Right lobe of liver (tissue), 6 donors: ENCODE results near the gene SLC30A1. TPM values are rescaled to one million over a fixed set of nuclear protein-coding genes. Genes with fewer than 3 reads are reported as not detected.

Experiments
- ATAC-seq, 4 donors: fragments of 200-7000 bp; cut with Tn5 transposase; one replicate each; pipeline ENCODE4 v1.9.1; 2020; ENCODE audit warnings: mild to moderate bottlenecking in 4 of 4, moderate library complexity in 4 of 4
- DNase-seq, 3 donors: peaks; one replicate each; pipeline ENCODE4 v3.0.0-alpha.2; 2020
- H3K27ac ChIP-seq, 3 donors: fragments of 200-600 bp; one replicate each; pipeline ENCODE4 v1.8.0; 2022
- H3K27me3 ChIP-seq, 2 donors: fragments of 200-600 bp; one replicate each; pipeline ENCODE4 v1.8.0; 2022
- H3K36me3 ChIP-seq, 4 donors: fragments of 200-600 bp; sonication (generic) in 1 of 4; one replicate each; pipeline versions ENCODE4 v1.5.1 to v1.8.0; 2017 to 2022; ENCODE audit warnings: control low read depth in 1 of 4
- H3K4me1 ChIP-seq, 4 donors: fragments of 200-600 bp; sonication (generic) in 1 of 4; one replicate each; pipeline versions ENCODE4 v1.5.1 to v1.8.0; 2017 to 2022; ENCODE audit warnings: control low read depth in 1 of 4
- H3K4me3 ChIP-seq, 3 donors: fragments of 200-600 bp; one replicate each; pipeline ENCODE4 v1.8.0; 2022
- H3K9me3 ChIP-seq, 4 donors: fragments of 200-600 bp; sonication (generic) in 1 of 4; one replicate each; pipeline versions ENCODE4 v1.5.1 to v1.8.0; 2017 to 2022; ENCODE audit warnings: control low read depth in 1 of 4
- POLR2A ChIP-seq: fragments of 450-650 bp; IDR thresholded peaks from one replicate; pipeline ENCODE4 v1.6.1; 2017; ENCODE audit warnings: antibody characterized with exemption, mild to moderate bottlenecking
- WGBS: methylation state at CpG from one replicate; pipeline ENCODE4 v1.1.6; 2018; ENCODE audit warnings: low coverage, low lambda C conversion rate; ENCODE audit not compliant: insufficient coverage; ENCODE audit errors: missing lambda C conversion rate; 5-methylcytosine and 5-hydroxymethylcytosine counted together
- intact Hi-C, 2 donors: fragments of 100-400 bp; cut with DNase I; formaldehyde crosslinking; loops; one replicate each; pipeline versions ENCODE4 v1.11.2 to v1.14.1; 2022
- total RNA-seq, 6 experiments: library from RNA; depleted of rRNA in 2 of 6; stranded (reverse); fragments of >200 nt in 2 of 6; fragmentation: NEBNext Ultra II Directional in 3 of 6; extraction: Animal tissue kit (Norgen Biotek cat#: 25700) in 3 of 6; gene quantifications; one replicate each; pipeline versions ENCODE4 v1.1.0 to v1.2.4, GENCODE V29; 2016 to 2023
- TF ChIP-seq, protein P1 (sequence below), 4 donors: fragments of 200-600 bp in 3 of 4; fragments of 450-650 bp in 1 of 4; IDR thresholded peaks; one replicate each; pipeline versions ENCODE4 v1.5.1 to v1.8.0; 2016 to 2022; ENCODE audit warnings: antibody characterized with exemption in 4 of 4, mild to moderate bottlenecking in 2 of 4
- donor health status: DM: no; HTN: yes; CAD: no.
- donor health status: DM: no; HTN: no; CAD: no.
- donor health status: DM: no; HTN: no; CAD: no.
- donor health status: DM: no; HTN: yes; CAD: no.
- donor health status: DM: no; HTN: yes; CAD: no.

Gene SLC30A1
- total RNA-seq, 6 experiments from 2014 or later, result 23.2 to 72.9 (median 48.2) TPM

DNA sequence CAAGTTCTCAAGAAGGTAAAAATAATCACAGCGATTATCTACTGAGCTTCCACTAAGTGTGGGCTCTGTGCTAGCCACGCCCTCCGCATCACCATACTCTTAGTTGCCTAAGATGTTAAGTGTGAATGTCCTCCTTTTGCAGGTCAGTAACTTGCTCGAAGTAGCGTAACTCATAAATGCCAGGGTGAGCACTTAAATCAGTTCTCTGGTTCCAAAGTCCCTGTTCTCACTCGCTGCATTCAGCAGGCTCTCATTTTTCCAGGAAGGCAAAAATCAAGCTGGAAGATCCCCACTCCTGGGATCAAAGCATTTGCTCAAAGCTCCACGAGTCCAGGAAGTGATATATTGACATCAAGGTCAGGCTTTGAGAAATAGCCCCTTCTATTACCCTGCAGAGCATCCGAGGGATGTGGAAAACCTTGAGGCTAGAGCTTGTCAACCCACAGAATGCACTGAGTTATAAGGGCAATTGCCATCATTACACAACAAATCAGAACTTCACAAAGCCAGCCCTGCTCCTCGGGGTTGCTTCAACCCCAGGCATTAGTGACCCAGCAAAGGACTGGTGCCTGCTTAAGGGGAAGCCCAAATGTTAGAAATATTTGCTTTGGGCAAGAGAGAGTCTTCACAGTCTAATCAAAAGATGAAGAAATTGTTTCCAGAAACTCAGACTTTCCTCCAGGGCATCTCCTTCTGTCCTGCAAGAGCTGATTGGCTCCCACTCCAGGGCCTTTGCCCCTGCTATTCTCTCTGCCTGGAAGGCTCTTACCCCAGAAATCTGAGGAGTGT is 19.5 kb downstream of the SLC30A1 start:
- Histone ChIP-seq H3K27me3 (no peaks in the 10 kb centered on the region), H3K9me3 (no peaks in the 10 kb centered on the region), H3K36me3 (no peaks in the 10 kb centered on the region), H3K4me1 (no peaks in the 10 kb centered on the region), H3K27ac (no peak overlapping the region), H3K4me3 (no peak overlapping the region)
- DNase-seq (no peak), ATAC-seq (no peak)
- 62% methylated on average over 8 of the region's 9 CpGs for WGBS
- no peak for TF ChIP-seq POLR2A
- TF ChIP-seq, protein P1, sequence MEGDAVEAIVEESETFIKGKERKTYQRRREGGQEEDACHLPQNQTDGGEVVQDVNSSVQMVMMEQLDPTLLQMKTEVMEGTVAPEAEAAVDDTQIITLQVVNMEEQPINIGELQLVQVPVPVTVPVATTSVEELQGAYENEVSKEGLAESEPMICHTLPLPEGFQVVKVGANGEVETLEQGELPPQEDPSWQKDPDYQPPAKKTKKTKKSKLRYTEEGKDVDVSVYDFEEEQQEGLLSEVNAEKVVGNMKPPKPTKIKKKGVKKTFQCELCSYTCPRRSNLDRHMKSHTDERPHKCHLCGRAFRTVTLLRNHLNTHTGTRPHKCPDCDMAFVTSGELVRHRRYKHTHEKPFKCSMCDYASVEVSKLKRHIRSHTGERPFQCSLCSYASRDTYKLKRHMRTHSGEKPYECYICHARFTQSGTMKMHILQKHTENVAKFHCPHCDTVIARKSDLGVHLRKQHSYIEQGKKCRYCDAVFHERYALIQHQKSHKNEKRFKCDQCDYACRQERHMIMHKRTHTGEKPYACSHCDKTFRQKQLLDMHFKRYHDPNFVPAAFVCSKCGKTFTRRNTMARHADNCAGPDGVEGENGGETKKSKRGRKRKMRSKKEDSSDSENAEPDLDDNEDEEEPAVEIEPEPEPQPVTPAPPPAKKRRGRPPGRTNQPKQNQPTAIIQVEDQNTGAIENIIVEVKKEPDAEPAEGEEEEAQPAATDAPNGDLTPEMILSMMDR (IDR thresholded peaks at IDR 0.05), result no peak
- intact Hi-C loops, result no loop called here

DNA sequence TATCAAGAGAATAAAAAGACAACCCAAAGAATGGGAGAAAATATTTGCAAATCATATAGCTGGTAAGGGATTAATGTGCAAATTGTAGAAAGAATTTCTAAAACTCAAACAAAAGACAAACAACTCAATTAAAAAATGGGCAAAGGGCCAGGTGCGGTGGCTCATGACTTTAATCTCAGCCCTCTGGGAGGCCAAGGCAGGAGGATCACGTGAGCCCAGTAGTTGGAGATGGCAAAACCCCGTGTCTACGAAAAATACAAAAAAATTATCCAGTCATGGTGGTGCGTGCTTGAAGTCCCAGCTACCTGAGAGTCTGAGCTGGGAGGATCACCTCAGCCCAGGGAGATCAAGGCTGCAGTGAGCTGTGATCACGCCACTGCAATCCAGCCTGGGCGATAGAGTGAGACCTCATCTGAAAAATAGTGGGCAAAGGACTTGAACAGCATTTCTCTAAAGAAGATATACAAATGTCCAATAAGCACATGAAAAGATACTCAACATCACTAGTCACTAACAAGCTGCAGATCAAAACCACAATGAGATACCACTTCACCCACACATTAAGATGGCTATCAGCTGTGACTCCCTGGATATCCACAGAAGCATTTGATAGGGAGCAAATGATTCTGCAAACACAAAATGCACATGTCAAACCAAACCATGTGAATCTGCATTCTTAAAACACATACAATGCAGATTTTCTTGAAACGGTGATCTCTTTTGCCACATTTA is 20.9 kb downstream of the SLC30A1 start:
- Histone ChIP-seq H3K27me3 (no peaks in the 10 kb centered on the region), H3K27ac (no peak overlapping the region), H3K9me3 (no peaks in the 10 kb centered on the region), H3K4me1 (no peaks in the 10 kb centered on the region), H3K4me3 (no peak overlapping the region), H3K36me3 (no peaks in the 10 kb centered on the region)
- intact Hi-C loops, result no loop called here
- TF ChIP-seq, protein P1 (IDR thresholded peaks at IDR 0.05), result no peak
- no peak for TF ChIP-seq POLR2A
- ATAC-seq, result no peak
- WGBS, result 81% methylated on average over 7 of the region's 8 CpGs
- no peak for DNase-seq

DNA sequence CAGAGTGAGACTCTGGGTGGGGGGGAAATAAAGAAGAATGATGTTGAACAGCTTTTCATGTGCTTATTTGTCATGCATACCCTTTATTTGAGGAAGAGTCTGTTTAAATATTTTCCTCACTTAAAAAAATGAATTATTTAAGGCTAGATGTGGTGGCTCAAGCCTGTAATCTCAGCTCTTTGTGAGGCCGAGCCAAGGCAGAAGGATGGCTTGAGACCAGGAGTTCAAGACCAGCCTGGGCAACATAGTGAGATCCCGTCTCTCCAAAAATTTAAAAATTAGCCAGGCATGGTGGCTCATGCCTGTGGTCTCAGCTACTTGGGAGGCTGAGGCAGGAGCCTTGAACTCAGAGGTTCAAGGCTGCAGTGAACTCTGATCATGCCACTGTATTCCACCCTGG is 25.4 kb downstream of the SLC30A1 start:
- intact Hi-C loops, result no loop called here
- ATAC-seq, result no peak
- WGBS, result 100% methylated on average over 1 of the region's 2 CpGs
- TF ChIP-seq, protein P1 (IDR thresholded peaks at IDR 0.05), result no peak
- TF ChIP-seq POLR2A, result no peak
- H3K27ac ChIP-seq, result no peak overlapping the region
- H3K36me3 ChIP-seq, result no peaks in the 10 kb centered on the region
- no peaks in the 10 kb centered on the region for H3K9me3 ChIP-seq
- H3K27me3 ChIP-seq, result no peaks in the 10 kb centered on the region
- H3K4me3 ChIP-seq, result no peak overlapping the region
- no peak for DNase-seq
- no peaks in the 10 kb centered on the region for H3K4me1 ChIP-seq

DNA sequence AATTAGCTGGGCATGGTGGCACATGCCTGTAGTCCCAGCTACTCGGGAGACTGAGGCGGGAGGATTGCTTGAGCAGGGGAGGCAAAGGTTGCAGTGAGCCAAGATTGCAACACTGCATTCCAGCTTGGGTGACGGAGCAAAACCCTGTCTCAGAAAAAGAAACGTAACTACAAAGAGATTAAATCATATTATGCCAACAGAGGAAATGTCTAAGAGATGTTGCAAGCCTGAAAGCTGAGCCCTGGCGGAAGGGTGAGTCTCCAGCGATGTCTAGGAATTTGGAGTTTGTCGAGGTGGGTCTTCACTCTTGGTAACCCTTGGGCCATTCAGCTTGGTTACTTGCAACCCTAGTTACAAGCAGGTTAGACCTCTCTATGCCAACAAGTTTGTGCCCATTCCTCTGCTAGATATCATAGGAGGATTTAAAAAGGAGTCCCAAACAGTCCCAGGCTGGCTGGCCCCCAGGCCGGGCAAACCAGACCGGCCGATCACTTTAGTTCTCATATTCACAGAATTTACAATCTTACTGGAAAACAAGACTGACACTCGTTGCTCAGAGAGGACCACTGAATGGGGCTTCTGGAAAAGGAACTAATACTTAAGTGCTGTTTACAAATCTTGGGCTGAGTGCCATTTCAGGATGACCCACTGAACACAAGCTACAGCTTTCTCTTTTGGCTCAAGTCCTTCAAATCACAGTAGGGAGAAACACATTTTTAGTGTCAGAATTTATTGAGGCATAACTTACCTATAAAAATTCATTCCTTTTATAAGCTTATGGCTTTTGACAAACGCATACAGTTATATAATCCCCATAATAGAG is 27.1 kb downstream of the SLC30A1 start:
- WGBS, result 45% methylated on average over 12 of the region's 12 CpGs
- intact Hi-C loops, result no loop called here
- H3K36me3 ChIP-seq, result no peaks in the 10 kb centered on the region
- H3K27me3 ChIP-seq, result no peaks in the 10 kb centered on the region
- TF ChIP-seq POLR2A, result no peak
- TF ChIP-seq, protein P1 (IDR thresholded peaks at IDR 0.05), result no peak
- ATAC-seq, result no peak
- no peak for DNase-seq
- no peak overlapping the region for H3K4me3 ChIP-seq
- H3K4me1 ChIP-seq, result no peaks in the 10 kb centered on the region
- H3K27ac ChIP-seq, result no peak overlapping the region
- H3K9me3 ChIP-seq, result no peaks in the 10 kb centered on the region
